PC-3 (cell line): ENCODE data around the gene GGA1.

Experiments
- EZH2 ChIP-seq: fragments of 300-600 bp; sonication (generic); IDR thresholded peaks from one replicate; pipeline ENCODE4 v1.6.1; 2017; ENCODE audit warnings: antibody characterized with exemption, mild to moderate bottlenecking, low read length; ENCODE audit not compliant: unreplicated experiment
- EZH2phosphoT487 ChIP-seq: fragments of 300-600 bp; sonication (generic); IDR thresholded peaks from 2 replicates; pipeline ENCODE4 v1.6.1; 2018; ENCODE audit warnings: mild to moderate bottlenecking, antibody characterized with exemption, low read length, borderline replicate concordance

DNA sequence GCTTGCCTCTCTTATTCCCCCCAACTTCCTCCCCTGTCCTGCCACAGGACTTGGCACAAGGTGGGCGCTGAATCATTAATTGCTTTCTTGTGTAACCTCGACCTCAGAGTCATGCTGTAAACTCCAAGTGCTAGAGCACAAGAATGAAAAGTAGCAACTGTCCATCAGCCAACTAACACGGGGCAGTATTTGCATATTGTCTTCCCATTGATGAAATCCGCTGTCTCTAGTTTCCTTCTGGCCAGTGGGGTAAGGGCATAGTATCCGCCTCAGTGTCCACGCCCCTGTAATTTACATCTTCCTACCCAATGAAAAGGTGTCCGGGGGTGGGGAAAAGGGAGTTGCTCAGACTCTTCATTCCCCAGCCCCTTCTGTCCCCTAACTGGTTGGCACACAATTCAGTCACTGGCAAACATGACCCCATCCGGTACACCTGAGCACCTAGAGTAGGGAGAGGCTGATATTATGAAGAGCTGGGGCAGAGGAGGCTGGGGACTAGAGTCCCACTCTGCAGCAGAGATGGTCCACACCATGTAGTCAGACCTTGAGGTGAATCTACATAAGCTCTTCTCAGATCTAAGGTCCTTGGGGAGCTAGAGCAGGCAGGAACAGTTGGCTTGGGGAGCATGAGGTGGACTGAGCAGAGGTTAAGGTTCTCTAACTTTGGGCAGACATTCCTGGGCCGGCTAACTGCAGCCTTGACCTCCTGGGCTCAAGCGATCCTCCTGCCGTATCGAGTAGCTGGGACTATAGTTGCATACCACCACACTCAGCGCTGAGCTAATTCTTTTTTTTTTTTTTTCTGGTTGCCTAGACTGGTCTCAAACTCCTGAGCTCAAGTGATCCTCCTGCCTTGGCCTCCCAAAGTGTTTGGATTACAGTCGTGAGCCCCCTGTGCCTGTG lies 6.8 kb upstream of the GGA1 start:
- no peak for TF ChIP-seq EZH2
- no peak for TF ChIP-seq EZH2phosphoT487
